ENCODE results near the gene TMPRSS11F. TPM values are rescaled to one million over a fixed set of nuclear protein-coding genes. Genes with fewer than 3 reads are reported as not detected.

TMPRSS11F gene
- total RNA-seq, 1 experiment from 2014 or later = not detected

DNA sequence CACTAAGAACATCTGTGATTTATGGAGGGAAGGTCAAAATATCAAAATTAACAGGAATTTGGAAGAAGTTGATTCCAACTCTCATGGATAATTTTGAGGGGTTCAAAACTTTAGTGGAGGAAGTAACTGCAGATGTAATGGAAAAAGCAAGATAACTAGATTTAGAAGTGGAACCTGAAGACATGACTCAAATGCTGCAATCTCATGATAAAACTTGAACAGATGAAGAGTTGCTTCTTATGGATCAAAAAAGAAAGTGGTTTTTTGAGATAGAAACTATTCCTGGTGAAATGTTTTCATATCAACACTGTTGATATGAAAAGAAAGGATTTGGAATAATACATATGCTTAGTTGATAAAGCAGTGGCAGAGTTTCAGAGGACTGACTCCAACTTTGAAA lies 9.7 kb downstream of the TMPRSS11F start:
- no peak overlapping the region for H2AFZ ChIP-seq (ENCODE audit: low read depth, low read length, poor library complexity, severe bottlenecking)
- no peak for ATAC-seq
- RAD21 ChIA-PET (ENCODE audit: low non-redundant PET in 1 of 2, low total read pairs in 2 of 2, uncharacterized antibody in 2 of 2, unreplicated experiment in 2 of 2) = no interaction called here

More for the DNA sequence above, 9.7 kb downstream of the TMPRSS11F start:
- no TSS peak for BruUV-seq (replicated peaks)
- no peaks in the 10 kb centered on the region for H3K36me3 ChIP-seq (ENCODE audit: control insufficient read depth in 1 of 2, insufficient read depth in 2 of 2, low read length in 2 of 2)
- no peak overlapping the region for H3K27ac ChIP-seq (ENCODE audit: low read depth, low read length)
- H3K9me2 ChIP-seq (ENCODE audit: insufficient read depth) = no peaks in the 10 kb centered on the region
- POLR2A ChIA-PET = no interaction called here
- no peaks in the 10 kb centered on the region for H3K9me3 ChIP-seq (ENCODE audit: control insufficient read depth in 1 of 2, insufficient read depth in 1 of 2, low read depth in 1 of 2, low read length in 2 of 2)
- H4K20me1 ChIP-seq (ENCODE audit: insufficient read depth) = no peaks in the 10 kb centered on the region
- H3K27me3 ChIP-seq (ENCODE audit: insufficient read depth, low read length) = no peaks in the 10 kb centered on the region
- no peak overlapping the region for H3K4me2 ChIP-seq (ENCODE audit: low read length)
- no peak for TF ChIP-seq CEBPB (IDR thresholded peaks at IDR 0.05; ENCODE audit: low read depth)
- TF ChIP-seq, protein P1, sequence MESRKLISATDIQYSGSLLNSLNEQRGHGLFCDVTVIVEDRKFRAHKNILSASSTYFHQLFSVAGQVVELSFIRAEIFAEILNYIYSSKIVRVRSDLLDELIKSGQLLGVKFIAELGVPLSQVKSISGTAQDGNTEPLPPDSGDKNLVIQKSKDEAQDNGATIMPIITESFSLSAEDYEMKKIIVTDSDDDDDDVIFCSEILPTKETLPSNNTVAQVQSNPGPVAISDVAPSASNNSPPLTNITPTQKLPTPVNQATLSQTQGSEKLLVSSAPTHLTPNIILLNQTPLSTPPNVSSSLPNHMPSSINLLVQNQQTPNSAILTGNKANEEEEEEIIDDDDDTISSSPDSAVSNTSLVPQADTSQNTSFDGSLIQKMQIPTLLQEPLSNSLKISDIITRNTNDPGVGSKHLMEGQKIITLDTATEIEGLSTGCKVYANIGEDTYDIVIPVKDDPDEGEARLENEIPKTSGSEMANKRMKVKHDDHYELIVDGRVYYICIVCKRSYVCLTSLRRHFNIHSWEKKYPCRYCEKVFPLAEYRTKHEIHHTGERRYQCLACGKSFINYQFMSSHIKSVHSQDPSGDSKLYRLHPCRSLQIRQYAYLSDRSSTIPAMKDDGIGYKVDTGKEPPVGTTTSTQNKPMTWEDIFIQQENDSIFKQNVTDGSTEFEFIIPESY (IDR thresholded peaks at IDR 0.05; ENCODE audit: extremely low read depth, insufficient replicate concordance, low read length) = no peak
- TF ChIP-seq TCF7L2 (IDR thresholded peaks at IDR 0.05; ENCODE audit: borderline replicate concordance, extremely low read depth, insufficient read depth, insufficient read length) = no peak
- TF ChIP-seq EZH2 (IDR thresholded peaks at IDR 0.05) = no peak
- TF ChIP-seq POLR2AphosphoS5 (IDR thresholded peaks at IDR 0.05; ENCODE audit: low read depth, low read length) = no peak
- TF ChIP-seq ELF1 (IDR thresholded peaks at IDR 0.05; ENCODE audit: borderline replicate concordance, low read depth) = no peak
- TF ChIP-seq YY1 (IDR thresholded peaks at IDR 0.05; ENCODE audit: extremely low read depth, insufficient replicate concordance, low read depth, low read length) = no peak
- no peak for TF ChIP-seq ZFX (IDR thresholded peaks at IDR 0.05)
- TF ChIP-seq SP1 (IDR thresholded peaks at IDR 0.05; ENCODE audit: low read depth) = no peak
- no peak for TF ChIP-seq EGR1 (IDR thresholded peaks at IDR 0.05; ENCODE audit: low read depth)
- TF ChIP-seq RAD21 (IDR thresholded peaks at IDR 0.05; ENCODE audit: low read depth) = no peak
- TF ChIP-seq CBX3 (IDR thresholded peaks at IDR 0.05; ENCODE audit: low read depth) = no peak
- TF ChIP-seq POLR2A (IDR thresholded peaks at IDR 0.05; ENCODE audit: borderline replicate concordance, extremely low read depth, insufficient read depth, insufficient read length) = no peak
- no peak for TF ChIP-seq ZNF274 (IDR thresholded peaks at IDR 0.05; ENCODE audit: low read depth, low read length)
- no peak for TF ChIP-seq SIN3A (IDR thresholded peaks at IDR 0.05; ENCODE audit: low read depth)
- TF ChIP-seq, protein P2, sequence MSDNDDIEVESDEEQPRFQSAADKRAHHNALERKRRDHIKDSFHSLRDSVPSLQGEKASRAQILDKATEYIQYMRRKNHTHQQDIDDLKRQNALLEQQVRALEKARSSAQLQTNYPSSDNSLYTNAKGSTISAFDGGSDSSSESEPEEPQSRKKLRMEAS (IDR thresholded peaks at IDR 0.05) = no peak
- CTCF ChIA-PET = no interaction called here
- no peaks in the 10 kb centered on the region for H3K4me1 ChIP-seq (ENCODE audit: control insufficient read depth in 1 of 2, insufficient read depth in 2 of 2, low read length in 2 of 2)
- H3K79me2 ChIP-seq (ENCODE audit: insufficient read depth, low read length) = no peaks in the 10 kb centered on the region
- intact Hi-C loops (cut with micrococcal nuclease) = no loop called here
- no peak overlapping the region for H3K9ac ChIP-seq (ENCODE audit: low read length)
- DNase-seq (ENCODE audit: low read depth, low spot score) = no peak
- H3K4me3 ChIP-seq (replicated peaks in 1 of 2; ENCODE audit: low read depth in 1 of 2, low read length in 2 of 2) = no peak overlapping the region

Measured in HCT116 (cell line).